H1 (cell line): Measurements from ENCODE around the gene ZNF48. TPM values are rescaled to one million over a fixed set of nuclear protein-coding genes. Genes with fewer than 3 reads are reported as not detected.

Experiments used
- CTCF ChIA-PET: fragments of 300-600 bp; sonication (Branson Sonifier 250); formaldehyde crosslinking; loops from one replicate; lab custom pipeline; 2021; ENCODE audit not compliant: partially characterized antibody; lab: Charles Lee
- POLR2A ChIA-PET: fragments of 300-600 bp; sonication (Branson Sonifier 250); formaldehyde crosslinking; loops from one replicate; lab custom pipeline; 2021; ENCODE audit warnings: inconsistent platforms; ENCODE audit not compliant: partially characterized antibody; lab: Charles Lee
- DNase-seq, 2 experiments: peaks; one replicate each; pipeline versions ENCODE4 v3.0.0 to v3.0.0-alpha.2; 2010 to 2022; ENCODE audit warnings: low spot score in 2 of 2, low read depth in 1 of 2, mixed read lengths in 1 of 2
- FAIRE-seq: peaks from 2 replicates; lab custom pipeline; 2011; peaks lifted over from hg19 to GRCh38; lab: Jason Lieb, UNC
- H2AFZ ChIP-seq: 2 replicates; pipeline ENCODE4 v1.8.1; 2012; ENCODE audit warnings: low read length, inconsistent platforms
- H2AK5ac ChIP-seq: 2 replicates; pipeline ENCODE4 v1.6.1; 2013; ENCODE audit warnings: low read depth, low read length
- H2BK120ac ChIP-seq: replicated peaks from 2 replicates; pipeline ENCODE3; 2013; ENCODE audit warnings: low read depth, low read length, inconsistent platforms
- H2BK12ac ChIP-seq: 2 replicates; pipeline ENCODE4 v1.6.1; 2013; ENCODE audit warnings: low read depth, low read length
- H2BK15ac ChIP-seq: 2 replicates; pipeline ENCODE4 v1.6.1; 2013; ENCODE audit warnings: low read length
- H2BK20ac ChIP-seq: 2 replicates; pipeline ENCODE4 v1.6.1; 2013; ENCODE audit warnings: low read length
- H2BK5ac ChIP-seq: 2 replicates; pipeline ENCODE4 v1.6.1; 2013; ENCODE audit warnings: low read depth, low read length
- H3K14ac ChIP-seq: 2 replicates; pipeline ENCODE4 v1.6.1; 2013; ENCODE audit warnings: inconsistent platforms; ENCODE audit not compliant: insufficient read length
- H3K18ac ChIP-seq: 2 replicates; pipeline ENCODE4 v1.6.1; 2013; ENCODE audit warnings: low read length; ENCODE audit errors: extremely low read depth
- H3K23ac ChIP-seq: 2 replicates; pipeline ENCODE4 v1.6.1; 2013; ENCODE audit warnings: inconsistent platforms; ENCODE audit not compliant: insufficient read length
- H3K23me2 ChIP-seq: 2 replicates; pipeline ENCODE4 v1.6.1; 2013; ENCODE audit warnings: low read depth, low read length
- H3K27ac ChIP-seq: 2 replicates; pipeline ENCODE4 v1.6.1; 2011; ENCODE audit warnings: low read depth, low read length, inconsistent platforms
- H3K27me3 ChIP-seq, 4 experiments: replicated peaks in 1 of 4; 1 replicate in 1 of 4; 2 replicates in 3 of 4; pipeline versions ENCODE4 v1.6.1 to v1.8.1; 2011 to 2013; ENCODE audit warnings: low read length in 3 of 4, mild to moderate bottlenecking in 3 of 4, inconsistent platforms in 2 of 4, mixed read lengths in 2 of 4, moderate library complexity in 1 of 4; ENCODE audit not compliant: control insufficient read depth in 3 of 4, insufficient read depth in 3 of 4; ENCODE audit errors: extremely low read depth in 1 of 4
- H3K36me3 ChIP-seq, 4 experiments: 2 replicates each; pipeline versions ENCODE4 v1.6.1 to v1.8.1; 2011 to 2013; ENCODE audit warnings: mild to moderate bottlenecking in 4 of 4, low read length in 3 of 4, moderate library complexity in 2 of 4, control low read depth in 1 of 4, inconsistent platforms in 1 of 4; ENCODE audit not compliant: insufficient read depth in 4 of 4, control insufficient read depth in 2 of 4
- H3K4ac ChIP-seq: replicated peaks from 2 replicates; pipeline ENCODE3; 2013; ENCODE audit warnings: low read length, low read depth, mixed read lengths, inconsistent platforms; ENCODE audit not compliant: insufficient read length
- H3K4me1 ChIP-seq, 4 experiments: replicated peaks in 1 of 4; 1 replicate in 1 of 4; 2 replicates in 3 of 4; pipeline versions ENCODE4 v1.6.1 to v1.8.1; 2011 to 2013; ENCODE audit warnings: low read length in 3 of 4, inconsistent platforms in 2 of 4, mixed read lengths in 1 of 4; ENCODE audit not compliant: insufficient read depth in 4 of 4, control insufficient read depth in 3 of 4
- H3K4me2 ChIP-seq, 2 experiments: 2 replicates each; pipeline versions ENCODE4 v1.6.1 to v1.8.1; 2011 to 2013; ENCODE audit warnings: low read depth in 2 of 2, low read length in 2 of 2, control low read depth in 1 of 2, inconsistent platforms in 1 of 2, mild to moderate bottlenecking in 1 of 2; ENCODE audit not compliant: insufficient read depth in 1 of 2
- H3K4me3 ChIP-seq, 4 experiments: fragments of 200-600, 300-600 bp in 1 of 4; sonication (generic), shearing (Covaris generic), sonication (Bioruptor Twin) in 1 of 4; 2 replicates each; pipeline versions ENCODE4 v1.5.1 to v1.8.1; 2011 to 2016; ENCODE audit warnings: low read length in 4 of 4, low read depth in 3 of 4, control low read depth in 2 of 4, inconsistent platforms in 2 of 4, mild to moderate bottlenecking in 2 of 4, mixed read lengths in 1 of 4, moderate library complexity in 1 of 4; ENCODE audit not compliant: insufficient read depth in 2 of 4; ENCODE audit errors: extremely low read depth in 1 of 4
- H3K56ac ChIP-seq: replicated peaks from 2 replicates; pipeline ENCODE3; 2013; ENCODE audit warnings: low read depth, mild to moderate bottlenecking, mixed read lengths, low read length, inconsistent platforms; ENCODE audit not compliant: insufficient read length
- H3K79me1 ChIP-seq: 2 replicates; pipeline ENCODE4 v1.6.1; 2013; ENCODE audit warnings: low read depth, low read length, control low read depth
- H3K79me2 ChIP-seq, 2 experiments: 2 replicates each; pipeline versions ENCODE4 v1.6.1 to v1.8.1; 2012 to 2013; ENCODE audit warnings: low read length in 2 of 2, mild to moderate bottlenecking in 2 of 2, inconsistent platforms in 1 of 2; ENCODE audit not compliant: insufficient read depth in 2 of 2, control insufficient read depth in 1 of 2
- H3K9ac ChIP-seq, 4 experiments: replicated peaks in 1 of 4; 1 replicate in 1 of 4; 2 replicates in 3 of 4; pipeline versions ENCODE4 v1.6.1 to v1.8.1; 2011 to 2013; ENCODE audit warnings: low read depth in 3 of 4, low read length in 3 of 4, control low read depth in 2 of 4, mild to moderate bottlenecking in 2 of 4, moderate library complexity in 2 of 4, inconsistent platforms in 1 of 4; ENCODE audit errors: extremely low read depth in 1 of 4
- H3K9me3 ChIP-seq, 2 experiments: 2 replicates each; pipeline versions ENCODE4 v1.6.1 to v1.8.1; 2012 to 2013; ENCODE audit warnings: mild to moderate bottlenecking in 2 of 2, moderate library complexity in 2 of 2, control low read depth in 1 of 2, inconsistent platforms in 1 of 2, low read depth in 1 of 2, low read length in 1 of 2, mixed read lengths in 1 of 2; ENCODE audit not compliant: insufficient read depth in 2 of 2
- H4K20me1 ChIP-seq, 2 experiments: replicated peaks in 1 of 2; 2 replicates each; pipeline versions ENCODE3 to v1.8.1; 2011 to 2013; ENCODE audit warnings: inconsistent platforms in 2 of 2, low read length in 2 of 2, mild to moderate bottlenecking in 1 of 2; ENCODE audit not compliant: insufficient read depth in 2 of 2, control insufficient read depth in 1 of 2
- H4K5ac ChIP-seq: 2 replicates; pipeline ENCODE4 v1.6.1; 2013; ENCODE audit warnings: low read length, low read depth, mixed read lengths, inconsistent platforms; ENCODE audit not compliant: insufficient read length
- H4K8ac ChIP-seq: 2 replicates; pipeline ENCODE4 v1.8.0; 2013; ENCODE audit warnings: mild to moderate bottlenecking, moderate library complexity, low read length, inconsistent platforms; ENCODE audit not compliant: insufficient read depth; ENCODE audit errors: extremely low read depth
- H4K91ac ChIP-seq: replicated peaks from 2 replicates; pipeline ENCODE3; 2013; ENCODE audit warnings: low read length, mixed read lengths, inconsistent platforms; ENCODE audit not compliant: insufficient read length
- CHD1 ChIP-seq: IDR thresholded peaks from 2 replicates; pipeline ENCODE4 v1.6.1; 2012; ENCODE audit warnings: low read depth, low read length, improper control_type of control experiment
- CTBP2 ChIP-seq: IDR thresholded peaks from 2 replicates; pipeline ENCODE4 v1.7.0; 2011; ENCODE audit warnings: borderline replicate concordance, mild to moderate bottlenecking, moderate library complexity, mixed read lengths, low read length; ENCODE audit not compliant: insufficient read depth, insufficient read length
- KDM1A ChIP-seq: fragments of 200-600, 300-600 bp; sonication (generic); IDR thresholded peaks from 2 replicates; pipeline ENCODE4 v1.7.1; 2016; ENCODE audit warnings: mild to moderate bottlenecking, low read length, borderline replicate concordance
- KDM5A ChIP-seq: fragments of 200-600 bp; IDR thresholded peaks from 2 replicates; pipeline ENCODE4 v1.7.1; 2012; ENCODE audit warnings: mild to moderate bottlenecking, low read length, inconsistent platforms, mixed read lengths
- POLR2A ChIP-seq, 2 experiments: IDR thresholded peaks; 1 replicate in 1 of 2; 2 replicates in 1 of 2; pipeline ENCODE4 v1.6.1; 2011; ENCODE audit warnings: low read depth in 2 of 2, low read length in 2 of 2, mild to moderate bottlenecking in 2 of 2; ENCODE audit errors: control extremely low read depth in 1 of 2
- RNF2 ChIP-seq: fragments of 200-900, 300-1000 bp; sonication (generic); IDR thresholded peaks from 2 replicates; pipeline ENCODE4 v1.7.1; 2016; ENCODE audit warnings: borderline replicate concordance, low read depth, mild to moderate bottlenecking, antibody characterized with exemption, low read length; ENCODE audit not compliant: poor library complexity, severe bottlenecking; ENCODE audit errors: missing control alignments
- SAP30 ChIP-seq: fragments of 300-600 bp; sonication (generic); IDR thresholded peaks from 2 replicates; pipeline ENCODE4 v1.7.1; 2012; ENCODE audit warnings: low read length, moderate library complexity, mild to moderate bottlenecking, inconsistent platforms; ENCODE audit not compliant: insufficient read depth, insufficient replicate concordance
- TAF7 ChIP-seq: optimal IDR thresholded peaks from 2 replicates; pipeline ENCODE3; 2011; ENCODE audit warnings: low read depth, mild to moderate bottlenecking, inconsistent platforms, low read length, moderate library complexity, borderline replicate concordance
- TCF12 ChIP-seq: IDR thresholded peaks from 2 replicates; pipeline ENCODE4 v1.6.1; 2011; ENCODE audit warnings: low read depth, mild to moderate bottlenecking, low read length
- WGBS, 2 experiments: shearing (Covaris generic) in 1 of 2; methylation state at CpG; one replicate each; pipeline versions ENCODE4 v1.1.6 to v1.1.7; 2013 to 2015; ENCODE audit warnings: low lambda C conversion rate in 2 of 2, mixed read lengths in 2 of 2, inconsistent platforms in 1 of 2, low coverage in 1 of 2, missing lambda C conversion rate in 1 of 2; ENCODE audit not compliant: insufficient replicate concordance in 2 of 2, insufficient coverage in 1 of 2, insufficient read length in 1 of 2; ENCODE audit errors: extremely low coverage in 1 of 2, missing lambda C conversion rate in 1 of 2; 5-methylcytosine and 5-hydroxymethylcytosine counted together
- polyA plus RNA-seq, 7 experiments: library from polyadenylated mRNA; depleted of rRNA in 3 of 7; stranded (reverse) in 5 of 7; unstranded in 2 of 7; fragments of >200 nt in 5 of 7; fragments of 200-250 nt in 2 of 7; gene quantifications; 1 replicate in 5 of 7; 2 replicates in 1 of 7; 4 replicates in 1 of 7; pipeline versions ENCODE4 v1.2.1 to v1.2.3, GENCODE V29; 2011 to 2013; ENCODE audit warnings: missing spikeins in 2 of 7, mixed read lengths in 2 of 7
- total RNA-seq: library from RNA; stranded (reverse); fragmentation: NEBNext Ultra II Directional; extraction: Animal tissue kit (Norgen Biotek cat#: 25700); gene quantifications from 2 replicates; pipeline ENCODE4 v1.2.1, GENCODE V29; 2021
- TF ChIP-seq, protein P1 (sequence below): IDR thresholded peaks from 2 replicates; pipeline ENCODE4 v1.6.1; 2011; ENCODE audit warnings: low read depth, mild to moderate bottlenecking, low read length; ENCODE audit not compliant: insufficient read depth
- TF ChIP-seq, protein P2 (sequence below): IDR thresholded peaks from 2 replicates; pipeline ENCODE4 v1.6.1; 2011; ENCODE audit warnings: low read length, improper control_type of control experiment

Gene ZNF48
- total and polyA plus RNA-seq, 2 of the 8 experiments (the other 6 are each of a cell fraction or from before 2014, with no cell fraction given): 30.4 to 41.2 TPM

DNA sequence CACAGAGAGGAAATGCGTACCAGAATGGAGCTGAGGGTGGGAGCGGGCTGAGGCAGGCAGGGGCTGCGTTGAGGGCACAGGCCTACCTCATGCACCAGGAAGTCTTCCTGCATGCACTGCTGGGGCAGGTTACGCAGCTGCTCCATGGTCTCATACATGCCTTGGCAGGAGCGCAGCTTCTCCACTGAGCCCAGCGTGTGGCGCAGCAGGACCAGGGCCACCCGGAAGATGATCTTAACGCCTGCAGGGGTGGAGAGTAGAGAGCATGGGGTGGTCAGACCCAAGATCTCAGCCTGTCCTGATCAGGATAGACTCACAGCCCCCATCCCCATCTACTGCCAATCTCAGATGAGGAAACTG lies 36.7 kb upstream of the ZNF48 start:
- no peak overlapping the region for H4K91ac ChIP-seq
- H3K27ac ChIP-seq: no peak overlapping the region
- H2AK5ac ChIP-seq: no peak overlapping the region
- H3K23me2 ChIP-seq: peaks cover 11% of the 10 kb centered on the region
- peaks cover 0 to 13% of the 10 kb centered on the region in 2 experiments for H4K20me1 ChIP-seq
- H3K79me2 ChIP-seq: peaks cover 0 to 14% of the 10 kb centered on the region in 2 experiments; a peak in 2 of 4 replicates
- H2BK15ac ChIP-seq: no peak overlapping the region
- no peak overlapping the region for H3K14ac ChIP-seq
- CTCF ChIA-PET: interaction anchor here (1.3 to 3.2 kb wide), 6 partner anchors 11 to 59 kb away, joined by 3 to 11 read pairs (median 4); partner anchors contain the start of gene ZNF48
- H2BK12ac ChIP-seq: no peak overlapping the region
- no peak overlapping the region for H4K8ac ChIP-seq
- no peak overlapping the region for H3K4me3 ChIP-seq
- no peak overlapping the region for H3K4me2 ChIP-seq
- no peak overlapping the region for H3K9ac ChIP-seq
- peaks cover 1 to 4% (median 3%) of the 10 kb centered on the region in 4 experiments; a peak in 5 of 8 replicates for H3K36me3 ChIP-seq
- no peak overlapping the region for H3K4ac ChIP-seq
- FAIRE-seq: no peak
- H3K4me1 ChIP-seq: peaks cover 0 to 12% (median 6%) of the 10 kb centered on the region in 4 experiments; a peak in 5 of 7 replicates
- no peak overlapping the region for H4K5ac ChIP-seq
- POLR2A ChIA-PET: interaction anchor here (1.4 to 7.9 kb wide), 4 partner anchors 11 to 40 kb away, joined by 5 to 79 read pairs (median 21); partner anchors contain the start of gene TBC1D10B
- H3K18ac ChIP-seq: no peak overlapping the region
- H3K9me3 ChIP-seq: no peaks in the 10 kb centered on the region
- no peak overlapping the region for H3K56ac ChIP-seq
- H2BK20ac ChIP-seq: no peak overlapping the region
- no peaks in the 10 kb centered on the region for H3K27me3 ChIP-seq
- no peaks in the 10 kb centered on the region; the same call in 1 of the 2 replicates for H3K79me1 ChIP-seq
- 94% methylated on average over 9 of the region's 9 CpGs; no CpG with 5 or more reads in 1 of the 2 experiments for WGBS, 2 experiments
- no peak overlapping the region for H2BK5ac ChIP-seq
- no peak overlapping the region for H2BK120ac ChIP-seq
- no peak for DNase-seq
- no peak overlapping the region for H3K23ac ChIP-seq
- H2AFZ ChIP-seq: no peak overlapping the region
- TF ChIP-seq CTBP2 (no peak), POLR2A (IDR thresholded peaks at IDR 0.05; ENCODE audit: control extremely low read depth in 1 of 2, low read depth in 2 of 2, low read length in 2 of 2) (no peak), SAP30 (no peak), KDM5A (no peak), RNF2 (no peak), CHD1 (no peak), TCF12 (no peak), KDM1A (no peak), TAF7 (no peak)
- TF ChIP-seq, protein P1, sequence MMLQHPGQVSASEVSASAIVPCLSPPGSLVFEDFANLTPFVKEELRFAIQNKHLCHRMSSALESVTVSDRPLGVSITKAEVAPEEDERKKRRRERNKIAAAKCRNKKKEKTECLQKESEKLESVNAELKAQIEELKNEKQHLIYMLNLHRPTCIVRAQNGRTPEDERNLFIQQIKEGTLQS: no peak
- TF ChIP-seq, protein P2, sequence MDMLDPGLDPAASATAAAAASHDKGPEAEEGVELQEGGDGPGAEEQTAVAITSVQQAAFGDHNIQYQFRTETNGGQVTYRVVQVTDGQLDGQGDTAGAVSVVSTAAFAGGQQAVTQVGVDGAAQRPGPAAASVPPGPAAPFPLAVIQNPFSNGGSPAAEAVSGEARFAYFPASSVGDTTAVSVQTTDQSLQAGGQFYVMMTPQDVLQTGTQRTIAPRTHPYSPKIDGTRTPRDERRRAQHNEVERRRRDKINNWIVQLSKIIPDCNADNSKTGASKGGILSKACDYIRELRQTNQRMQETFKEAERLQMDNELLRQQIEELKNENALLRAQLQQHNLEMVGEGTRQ: no peak
